Measurements from ENCODE around the gene MRPS31.
A peak's percentile ranks its signal among the peaks of the same experiment; 100 is the strongest.
"Not testable (repeated sequence)": the region's sequence is repeated elsewhere in the genome, so short reads cannot be mapped to it uniquely, and the experiment has no call there.

Gene MRPS31

DNA sequence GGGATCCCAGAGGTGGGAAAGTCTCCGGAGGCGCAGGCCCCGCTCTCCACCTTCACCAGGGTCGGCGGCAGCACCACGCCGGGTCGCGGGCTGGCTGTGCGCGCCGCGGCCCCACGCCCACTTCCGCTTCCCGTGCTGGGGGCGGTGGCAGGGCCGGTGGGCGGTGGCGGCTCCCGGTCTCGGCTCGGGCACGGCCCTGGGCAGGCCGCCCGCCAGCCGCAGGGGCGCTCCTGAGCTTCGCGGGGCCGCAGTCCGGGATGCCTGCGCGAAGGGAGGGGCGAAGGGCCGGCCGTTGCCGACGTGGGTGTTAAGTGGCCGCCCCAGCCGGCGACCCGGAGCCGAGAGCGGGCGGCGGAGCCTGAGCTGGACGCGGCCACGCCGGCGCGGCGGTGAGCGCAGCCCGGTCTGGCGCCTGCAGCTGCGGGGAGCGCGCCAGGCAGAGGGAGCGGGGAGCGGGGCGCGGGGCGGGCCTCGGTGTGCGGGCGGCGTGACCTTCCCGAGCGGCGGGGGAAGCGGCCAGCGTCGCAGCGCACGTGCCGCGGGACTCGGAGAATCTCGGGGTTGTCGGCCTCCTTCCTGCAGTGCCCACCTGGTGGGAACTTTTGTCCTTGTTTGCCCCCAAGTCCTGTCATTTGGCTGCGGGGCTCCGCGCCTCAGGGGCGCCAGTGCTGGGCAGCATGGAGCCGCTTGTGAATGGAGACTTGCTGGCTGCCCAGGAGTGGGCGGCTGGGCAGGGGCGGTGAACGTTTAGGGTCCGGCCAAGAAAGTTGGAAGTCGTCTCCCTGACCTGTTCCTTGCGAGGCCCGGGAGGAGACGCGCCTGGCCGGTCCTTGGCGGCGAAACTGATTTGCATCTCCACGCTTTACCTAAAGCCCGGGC, 18.5 kb upstream of the MRPS31 start, which contains the start of gene SLC25A15:
TSS of gene SLC25A15 (plus strand) at position 337 of the 879 bp plus-strand sequence. CDS start 3,616 bp downstream, outside the sequence.
- peak; percentile 87 for DNase-seq (ENCODE audit: low read depth)

DNA sequence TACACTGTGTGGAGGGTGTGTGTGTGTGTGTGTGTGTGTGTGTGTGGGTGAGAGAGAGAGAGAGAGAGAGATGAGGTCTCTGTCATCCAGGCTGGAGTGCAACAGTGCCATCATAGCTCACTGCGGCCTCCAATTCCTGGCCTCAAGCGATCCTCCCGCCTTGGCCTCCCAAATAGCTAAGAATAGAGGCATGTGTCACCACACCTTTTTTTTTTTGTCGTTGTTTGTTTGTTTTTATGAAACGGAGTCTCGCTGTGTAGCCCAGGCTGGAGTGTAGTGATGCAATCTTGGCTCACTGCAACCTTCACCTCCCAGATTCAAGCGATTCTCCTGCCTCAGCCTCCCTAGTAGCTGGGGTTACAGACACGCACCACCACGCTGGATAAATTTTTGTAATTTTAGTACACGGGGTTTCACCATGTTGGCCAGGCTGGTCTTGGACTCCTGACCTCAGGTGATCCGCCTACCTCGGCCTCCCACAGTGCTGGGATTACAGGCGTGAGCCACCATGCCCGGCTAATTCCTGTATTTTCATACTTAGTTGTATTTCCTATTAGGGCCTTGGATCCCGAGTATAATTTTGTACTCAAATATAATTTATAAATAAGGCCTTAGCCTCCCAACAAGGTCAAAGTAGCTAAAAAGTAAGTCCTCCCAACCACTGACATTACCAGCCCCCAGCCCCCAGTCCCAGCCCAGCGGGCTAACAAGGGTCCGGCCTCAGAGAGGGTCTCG, 17.7 kb upstream of the MRPS31 start:
- not testable (repeated sequence) for DNase-seq (ENCODE audit: low read depth)

DNA sequence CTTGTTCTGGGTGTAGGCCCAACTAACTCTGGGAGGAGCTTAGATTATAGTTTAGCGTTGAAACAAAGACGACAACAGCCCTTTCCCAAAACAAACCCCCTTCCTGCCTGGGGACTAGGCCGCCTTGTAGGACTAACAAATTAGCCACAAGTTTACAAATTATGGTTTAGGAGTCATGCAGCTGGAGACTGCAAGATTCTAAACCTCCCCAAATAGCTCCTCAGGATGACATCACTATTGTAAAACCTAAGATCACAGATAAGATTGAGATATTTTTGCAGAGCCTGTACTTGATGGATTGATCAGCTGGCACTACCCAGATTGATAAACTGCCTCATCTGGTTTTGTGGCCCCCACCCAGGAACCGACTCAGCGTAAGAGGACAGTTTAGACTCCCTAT, 16.1 kb upstream of the MRPS31 start:
- DNase-seq (ENCODE audit: low read depth), result peak; percentile 85

DNA sequence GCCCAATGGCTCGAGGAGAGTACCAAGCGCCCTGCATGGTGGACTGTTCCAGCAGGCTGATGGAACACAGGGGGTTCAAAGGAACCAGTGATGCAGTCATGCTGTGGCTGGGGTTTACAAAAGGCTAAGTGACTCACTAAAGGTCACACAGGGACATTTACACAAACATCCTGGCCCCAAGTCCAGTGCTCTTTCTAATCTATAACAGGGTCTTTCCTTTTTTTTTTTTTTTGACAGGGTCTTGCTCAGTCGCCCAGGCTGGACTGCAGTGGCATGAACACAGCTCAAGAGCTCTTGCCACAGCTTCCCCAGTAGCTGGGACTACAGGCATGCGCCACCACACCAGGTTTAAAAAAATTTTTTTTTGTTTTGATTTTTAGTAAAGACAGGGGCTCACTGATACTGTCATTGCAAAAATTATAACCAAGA, 15.6 kb upstream of the MRPS31 start:
- DNase-seq (ENCODE audit: low read depth), result peak; percentile 59

DNA sequence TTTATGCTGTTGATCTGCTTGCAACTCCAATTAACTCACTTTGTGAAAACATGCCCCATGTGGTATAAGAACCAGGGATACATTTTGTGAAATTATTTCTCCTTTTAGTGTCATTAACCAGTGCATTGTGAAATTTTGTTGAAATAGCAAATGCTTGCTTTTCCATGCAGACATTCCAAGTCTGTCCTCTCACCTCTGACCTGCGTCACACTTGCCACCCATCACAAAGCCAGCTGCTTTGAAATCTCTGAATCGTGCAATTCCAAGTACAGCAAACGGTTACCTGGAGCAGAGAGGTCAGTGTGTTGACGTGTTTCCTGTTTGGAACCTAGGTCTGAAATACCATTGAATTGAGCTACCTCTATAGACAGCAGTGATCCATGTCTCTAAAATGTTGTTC, 13.6 kb upstream of the MRPS31 start:
- DNase-seq (ENCODE audit: low read depth), result no peak

DNA sequence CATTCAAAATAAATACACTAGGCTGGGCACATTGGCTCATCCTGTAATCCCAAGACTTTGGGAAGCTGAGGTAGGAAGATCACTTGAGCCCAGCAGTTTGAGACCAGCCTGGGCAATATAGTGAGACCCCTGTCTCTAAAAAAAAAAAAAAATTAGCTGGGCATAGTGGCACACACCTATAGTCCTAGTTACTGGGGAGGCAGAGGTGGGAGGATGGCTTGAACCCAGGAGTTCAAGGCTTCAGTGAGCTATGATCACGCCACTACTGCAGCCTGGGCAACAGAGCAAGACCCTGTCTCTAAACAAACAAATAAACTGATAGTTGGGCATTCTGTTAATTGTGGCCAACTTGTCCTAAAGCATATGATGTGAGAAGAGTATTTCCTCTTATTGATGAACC, 12.0 kb upstream of the MRPS31 start:
- DNase-seq (ENCODE audit: low read depth), result not testable (repeated sequence)

DNA sequence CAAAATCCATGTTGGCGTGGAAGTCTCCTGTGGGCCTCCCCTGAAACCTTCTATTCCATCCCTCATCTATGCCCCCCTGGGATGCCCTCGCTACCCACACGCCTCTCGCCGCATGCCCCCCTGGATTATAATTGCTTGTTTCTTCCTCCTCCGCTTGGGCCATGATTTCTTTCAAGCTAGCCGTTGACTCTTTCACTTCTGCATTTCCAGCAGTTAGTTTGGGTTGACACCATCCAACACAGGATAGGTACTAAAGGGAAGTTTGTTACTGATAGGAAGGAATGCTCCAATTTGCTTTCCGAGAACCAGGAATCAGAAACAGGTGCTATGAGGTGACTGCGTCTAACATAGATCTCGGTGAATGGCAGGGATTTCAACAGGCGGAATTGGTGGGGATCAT, 10.7 kb upstream of the MRPS31 start:
- DNase-seq (ENCODE audit: low read depth), result no peak

DNA sequence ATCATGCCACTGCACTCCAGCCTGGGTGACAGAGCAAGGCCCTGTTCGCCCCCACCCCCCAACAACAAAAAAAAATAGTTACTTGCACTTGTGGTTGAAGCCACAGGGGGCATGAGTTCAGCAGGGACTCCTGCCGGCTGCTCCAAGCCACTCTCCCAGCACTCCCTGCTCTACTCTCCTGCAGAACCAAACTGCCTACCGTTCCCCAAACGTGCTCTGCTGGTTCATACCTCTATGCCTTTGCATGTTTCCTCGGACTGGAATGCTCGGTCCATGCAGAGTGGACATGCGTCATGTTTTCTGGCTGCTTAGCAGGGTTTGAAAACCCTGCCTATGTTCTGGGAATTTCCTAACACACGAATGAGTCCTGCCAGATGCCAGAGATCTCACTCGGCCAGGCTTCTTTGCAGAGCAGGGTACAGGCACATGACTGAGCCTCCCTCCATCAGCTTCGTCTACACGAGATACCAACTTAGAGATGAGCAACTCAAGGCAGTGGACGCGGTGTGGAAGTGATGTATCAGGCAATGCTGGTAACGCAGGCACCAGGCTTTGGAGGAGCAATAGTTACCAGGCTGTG, 9.9 kb upstream of the MRPS31 start:
- peak; percentile 39 for DNase-seq (ENCODE audit: low read depth)

DNA sequence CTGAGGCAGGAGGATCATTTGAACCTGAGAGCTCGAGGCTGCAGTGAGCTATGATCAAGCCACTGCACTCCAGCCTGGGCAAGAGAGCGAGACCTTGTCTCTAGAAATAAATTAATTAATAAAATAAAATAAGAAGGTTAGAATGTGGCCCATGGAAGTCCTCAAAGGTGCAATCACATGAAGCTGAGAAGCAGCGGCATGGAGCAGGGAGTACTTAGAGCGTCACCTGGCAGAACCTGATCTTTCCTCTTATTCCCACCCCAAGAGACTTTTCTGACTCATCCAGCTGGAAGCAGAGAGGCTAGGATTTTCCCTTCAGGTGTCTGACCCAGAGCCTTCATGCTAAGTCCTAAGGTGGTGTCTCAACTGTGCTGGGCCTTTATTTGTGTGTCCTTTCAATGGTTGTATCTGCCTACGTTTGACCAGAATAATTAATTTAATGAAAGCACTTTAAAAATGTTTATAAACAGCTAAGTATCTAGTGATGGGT, 8.9 kb upstream of the MRPS31 start:
- no peak for DNase-seq (ENCODE audit: low read depth)

DNA sequence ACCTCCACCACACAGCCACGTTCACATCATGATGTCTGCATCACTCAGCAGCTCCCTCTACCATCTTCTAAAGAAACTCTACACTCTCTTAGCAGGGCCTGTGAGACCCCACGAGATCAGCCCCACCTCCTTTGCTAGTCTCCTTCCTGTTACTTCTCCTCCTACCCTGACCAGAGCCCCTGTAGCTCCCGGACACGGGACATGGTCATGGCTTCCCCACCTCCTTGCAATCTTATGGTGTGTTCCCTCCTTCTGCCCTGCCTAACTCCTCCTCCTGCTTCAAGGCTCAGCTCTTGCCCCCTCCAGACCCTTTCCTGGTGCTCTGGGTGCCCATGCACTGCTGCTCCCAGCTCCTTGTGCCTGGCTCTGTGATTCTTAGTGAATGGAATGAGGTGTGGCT, 8.1 kb upstream of the MRPS31 start:
- DNase-seq (ENCODE audit: low read depth), result no peak

DNA sequence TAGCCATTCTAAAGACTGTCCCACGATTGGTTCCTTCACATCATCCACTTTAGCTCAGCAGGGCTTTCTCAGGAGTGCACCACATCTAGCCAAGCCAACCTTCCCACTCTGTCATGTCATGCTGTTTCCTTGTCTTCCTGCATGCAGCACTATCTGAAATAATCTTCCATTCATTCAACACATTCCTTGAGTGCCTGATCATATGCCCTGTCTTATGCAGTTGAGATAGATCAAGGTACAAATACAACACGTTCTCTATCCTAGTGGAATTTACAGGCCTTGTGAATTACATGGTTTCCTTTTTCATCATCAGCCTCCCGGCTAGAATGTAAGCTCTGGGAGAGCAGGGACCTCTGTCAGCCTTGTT, 6.8 kb upstream of the MRPS31 start:
- peak; percentile 40 for DNase-seq (ENCODE audit: low read depth)

DNA sequence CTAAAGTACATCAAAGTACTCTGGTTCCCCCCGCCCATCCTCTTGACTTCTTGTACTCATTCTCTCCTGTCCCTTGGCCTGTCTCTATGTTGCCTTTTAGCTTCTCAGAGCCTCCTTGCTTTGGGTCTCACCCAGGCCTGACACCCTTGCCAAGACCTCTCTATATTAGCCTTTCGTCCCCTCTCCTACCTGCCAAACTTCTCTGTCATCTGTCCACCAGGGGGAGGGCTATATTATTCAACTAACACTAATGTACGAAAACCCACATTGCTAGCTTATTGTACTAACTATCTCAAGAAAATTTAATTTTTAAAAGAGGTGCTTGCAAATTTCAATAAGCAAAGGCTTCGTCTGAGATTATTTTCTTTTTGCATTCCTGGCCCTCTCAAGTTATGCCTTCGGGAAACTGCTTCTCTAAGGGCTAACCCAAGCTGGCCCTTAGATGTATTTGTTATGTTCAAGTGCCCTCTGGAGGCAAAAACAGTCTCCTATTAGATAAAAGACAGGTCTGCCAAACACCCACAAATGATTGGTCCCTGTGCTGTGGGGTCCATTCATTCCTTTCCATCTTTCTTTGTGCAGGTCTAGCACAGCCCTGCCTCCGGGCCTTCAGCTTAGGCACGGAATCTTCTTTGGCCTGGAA, 6.3 kb upstream of the MRPS31 start:
- DNase-seq (ENCODE audit: low read depth), result peak; percentile 68

DNA sequence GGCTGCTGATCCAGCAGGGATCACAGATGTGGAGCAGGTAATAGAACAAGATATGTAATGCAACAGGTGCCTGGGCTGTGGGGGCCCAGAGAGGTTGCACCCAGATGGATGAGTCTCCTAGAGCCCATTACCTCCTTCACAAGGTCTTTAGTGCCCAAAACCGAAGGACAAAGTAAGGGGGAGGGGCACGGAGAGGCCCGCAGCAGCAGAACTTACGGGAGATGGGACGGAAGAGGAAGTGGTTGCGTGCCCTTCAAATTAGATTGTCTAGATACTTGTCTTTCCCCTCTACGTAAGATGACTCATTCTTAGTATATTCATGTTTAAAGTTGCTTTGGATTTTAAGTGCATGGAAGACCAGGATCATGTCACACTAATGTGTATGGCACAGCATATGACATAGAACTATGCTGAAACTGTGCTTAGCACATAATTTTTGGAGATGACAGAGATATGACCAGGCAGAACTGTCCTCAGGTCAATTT, 5.7 kb upstream of the MRPS31 start:
- peak; percentile 85 for DNase-seq (ENCODE audit: low read depth)

DNA sequence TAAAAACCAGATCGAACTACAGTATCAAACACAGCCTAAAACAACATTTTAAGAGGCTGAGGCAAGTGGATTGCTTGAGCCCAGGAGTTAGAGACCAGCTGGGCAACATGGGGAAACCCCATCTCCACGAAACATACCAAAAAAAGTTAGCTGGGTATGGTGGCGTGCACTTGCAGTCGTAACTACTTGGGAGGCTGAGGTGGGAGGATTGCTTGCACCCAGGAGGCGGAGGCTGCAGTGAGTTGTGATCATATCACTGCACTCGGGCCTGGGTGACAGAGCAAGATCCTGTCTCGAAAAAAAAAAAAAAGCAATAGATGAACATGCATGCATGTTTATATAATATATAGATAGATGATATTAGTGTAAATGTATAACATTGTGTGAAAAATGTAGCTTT, 5.2 kb upstream of the MRPS31 start:
- DNase-seq (ENCODE audit: low read depth), result no peak

DNA sequence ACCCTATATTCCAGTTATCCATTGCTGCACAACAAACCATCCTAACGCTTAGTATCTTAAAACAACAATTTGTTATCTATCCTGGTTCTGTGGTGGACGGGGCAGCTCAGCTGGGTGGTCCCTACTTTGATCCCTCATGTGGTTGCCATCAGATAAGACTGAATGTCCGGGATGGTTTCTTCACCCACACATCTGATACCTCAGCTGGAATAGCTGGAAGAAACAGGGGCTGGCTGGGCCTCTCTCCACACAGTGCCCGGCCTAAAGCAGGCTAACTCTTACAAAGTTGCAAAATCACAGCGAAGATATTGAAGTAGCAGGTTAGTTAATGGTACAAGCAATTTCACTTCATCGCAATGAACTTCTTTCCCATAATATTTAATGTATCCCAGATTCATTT, 3.7 kb upstream of the MRPS31 start:
- DNase-seq (ENCODE audit: low read depth), result no peak

DNA sequence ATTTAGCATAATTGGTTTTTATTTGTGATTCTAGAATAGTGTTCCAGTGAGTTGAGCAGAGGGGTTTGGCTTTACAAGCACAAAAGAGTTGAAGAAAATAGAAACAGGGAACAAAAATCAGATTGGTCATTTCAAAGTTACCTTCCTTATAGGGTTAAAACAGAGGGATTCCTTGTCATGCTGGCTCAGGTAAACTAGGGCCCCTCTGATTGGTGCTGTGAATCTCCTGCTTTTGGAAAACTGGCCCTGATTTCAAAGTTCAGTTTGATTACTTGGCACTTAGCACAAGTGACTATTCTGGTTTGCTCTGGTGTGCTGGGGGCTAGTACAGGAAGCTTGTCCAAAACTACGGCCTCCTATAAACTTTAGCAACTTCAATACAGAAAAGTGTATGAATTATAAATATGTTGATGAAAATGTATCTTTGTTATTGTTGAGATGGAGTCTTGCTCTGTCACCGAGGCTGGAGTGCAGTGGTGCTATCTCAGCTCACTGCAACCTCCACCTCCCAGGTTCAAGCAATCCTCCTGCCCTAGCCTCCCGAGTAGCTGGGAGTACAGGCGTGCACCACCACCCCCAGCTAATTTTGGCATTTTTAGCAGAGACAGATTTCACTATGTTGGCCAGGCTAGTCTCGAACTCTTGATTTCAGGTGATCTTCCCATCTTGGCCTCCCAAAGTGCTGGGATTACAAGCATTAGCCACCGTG, 1.9 kb upstream of the MRPS31 start:
- no peak for DNase-seq (ENCODE audit: low read depth)

DNA sequence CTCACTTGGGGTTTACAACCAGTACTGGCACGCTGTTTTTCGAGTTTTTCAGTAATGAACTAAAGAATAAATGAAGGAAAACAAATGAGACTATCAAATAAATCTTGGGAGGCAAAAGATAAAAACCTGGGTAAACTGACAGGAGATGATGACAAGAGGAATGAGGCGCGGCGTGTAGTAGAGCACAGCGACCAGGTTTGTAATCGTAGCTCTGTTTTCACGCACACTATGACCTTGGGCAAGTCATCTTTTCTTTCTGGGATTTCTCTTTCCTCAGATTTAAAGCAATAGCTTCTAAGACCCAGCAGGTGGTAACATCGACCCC, 419 bp downstream of the MRPS31 start:
- DNase-seq (ENCODE audit: low read depth), result peak; percentile 0

DNA sequence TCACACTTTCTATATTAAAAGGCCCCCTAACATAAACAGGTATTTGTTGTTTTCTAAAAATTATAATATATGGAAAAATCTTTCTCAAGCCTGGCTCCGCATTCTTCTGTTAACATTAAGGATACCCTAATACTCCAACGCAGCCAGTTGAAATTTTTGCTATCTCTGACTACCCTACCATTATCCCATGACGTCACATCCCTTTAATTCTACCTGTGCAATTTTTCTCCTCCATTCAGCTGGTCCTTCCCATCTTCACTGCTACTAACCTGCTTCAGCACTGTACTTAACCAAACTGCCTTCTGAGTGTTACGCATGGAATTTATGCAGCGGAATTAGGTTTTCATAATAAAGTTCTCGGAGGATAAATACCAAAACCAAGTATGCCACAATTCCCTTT, 1.0 kb downstream of the MRPS31 start:
- no peak for DNase-seq (ENCODE audit: low read depth)

DNA sequence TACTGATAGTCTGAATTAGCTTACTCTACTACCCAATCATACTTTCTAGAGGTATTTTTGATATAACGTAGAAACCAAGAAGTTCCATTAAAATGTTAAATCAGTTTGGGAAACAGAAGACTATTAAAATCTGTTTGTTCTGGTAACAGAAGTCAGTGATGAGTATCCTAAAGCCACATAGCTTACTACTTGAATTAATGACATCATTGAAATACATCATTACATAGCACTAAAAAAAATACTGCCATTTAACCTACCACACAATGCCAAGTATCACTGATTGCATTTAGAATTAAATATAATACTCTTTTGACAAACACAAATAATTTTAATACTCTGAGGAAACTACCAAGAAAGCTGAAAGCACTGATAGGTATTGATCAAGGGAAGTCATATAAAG, 5.4 kb downstream of the MRPS31 start:
- DNase-seq (ENCODE audit: low read depth), result no peak

DNA sequence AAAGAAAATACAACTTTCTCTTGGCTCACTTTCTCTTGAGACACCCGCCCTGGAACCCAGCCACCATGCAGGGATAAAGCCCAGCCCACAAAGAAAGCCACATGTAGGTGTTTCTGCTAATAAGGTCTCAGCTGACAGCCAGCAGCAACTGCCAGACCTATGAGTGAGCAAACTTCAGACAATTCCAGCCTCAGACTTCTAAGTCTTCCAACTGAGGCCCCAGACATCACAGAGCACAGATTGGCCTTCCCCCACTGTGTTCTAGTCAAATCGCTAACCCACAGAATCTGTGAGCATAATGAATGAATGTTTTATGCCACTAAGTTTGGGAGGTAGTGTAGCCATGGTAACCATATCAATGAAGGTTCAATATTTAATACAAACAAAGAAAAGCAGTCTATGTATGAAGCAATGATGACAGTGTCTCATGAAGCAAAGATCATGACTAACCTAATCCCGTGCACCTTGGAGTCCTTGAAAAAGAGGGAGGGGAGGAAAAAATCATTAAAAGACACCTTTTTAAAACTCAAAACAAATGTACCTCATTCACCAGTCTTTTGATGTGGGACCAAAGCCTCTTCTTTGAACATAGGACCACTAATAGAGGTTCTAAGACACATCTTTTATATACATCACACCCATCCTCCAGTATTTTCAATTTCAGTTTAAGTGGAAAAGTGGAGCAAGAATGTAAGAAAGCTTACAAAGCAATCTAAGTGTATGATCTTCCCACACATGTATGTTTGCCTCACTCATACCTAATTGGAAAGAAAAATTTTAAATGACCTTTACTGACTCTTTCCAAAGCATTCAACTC, 6.2 kb downstream of the MRPS31 start:
- DNase-seq (ENCODE audit: low read depth), result peak; percentile 1

DNA sequence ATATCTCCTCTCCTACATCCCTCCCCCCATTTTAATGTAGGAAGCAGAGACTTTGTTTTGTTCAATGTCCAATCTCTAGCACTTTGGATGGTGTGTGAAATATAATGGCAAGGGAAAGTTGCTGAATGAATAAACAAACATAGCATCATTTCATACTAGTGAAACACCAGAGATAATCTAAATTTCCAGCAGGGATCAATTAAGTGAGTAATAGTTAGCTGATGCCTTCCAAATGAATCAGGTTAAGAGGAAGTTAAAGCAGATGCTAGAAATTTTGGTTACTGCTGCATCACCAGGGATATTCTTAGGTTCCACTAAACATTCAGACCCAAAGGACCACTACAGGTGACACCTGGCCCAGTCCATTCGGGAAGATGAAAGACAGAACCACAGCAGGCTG, 8.1 kb downstream of the MRPS31 start:
- peak; percentile 55 for DNase-seq (ENCODE audit: low read depth)
